Measurements from ENCODE around the gene PCNT.

The PCNT gene

GRCh38 chr21:46357684-46358425, 33.9 kb downstream of the PCNT start:
- peaks cover 3% of the 10 kb centered on the region; the same call in 1 of the 2 replicates for H3K36me3 ChIP-seq (ENCODE audit: insufficient read depth, low read length)
- no peak overlapping the region for H2AFZ ChIP-seq (ENCODE audit: low read length, unreplicated experiment)
- no peak overlapping the region for H3K27ac ChIP-seq (ENCODE audit: low read depth, low read length)
- no peaks in the 10 kb centered on the region for H3K27me3 ChIP-seq (ENCODE audit: insufficient read depth, low read length)
- H3K4me3 ChIP-seq (ENCODE audit: low read depth, low read length), result no peak overlapping the region
- no peaks in the 10 kb centered on the region for H3K4me1 ChIP-seq (ENCODE audit: control insufficient read depth, insufficient read depth, low read length, unreplicated experiment)
- no peaks in the 10 kb centered on the region for H3K79me2 ChIP-seq (ENCODE audit: control insufficient read depth, insufficient read depth, low read length, unreplicated experiment)

GRCh38 chr21:46361176-46361575, 37.2 kb downstream of the PCNT start:
- Histone ChIP-seq H3K36me3 (ENCODE audit: insufficient read depth, low read length) (peaks cover 16% of the 10 kb centered on the region; the same call in 1 of the 2 replicates), H3K79me2 (ENCODE audit: control insufficient read depth, insufficient read depth, low read length, unreplicated experiment) (no peaks in the 10 kb centered on the region), H3K4me3 (ENCODE audit: low read depth, low read length) (no peak overlapping the region), H3K27ac (ENCODE audit: low read depth, low read length) (no peak overlapping the region), H3K4me1 (ENCODE audit: control insufficient read depth, insufficient read depth, low read length, unreplicated experiment) (no peaks in the 10 kb centered on the region), H3K27me3 (ENCODE audit: insufficient read depth, low read length) (no peaks in the 10 kb centered on the region), H2AFZ (ENCODE audit: low read length, unreplicated experiment) (no peak overlapping the region)

- peaks cover 2% of the 10 kb centered on the region for H3K79me2 ChIP-seq (ENCODE audit: control insufficient read depth, insufficient read depth, low read length, unreplicated experiment)
These were observed 38.0 kb downstream of the PCNT start for GRCh38 chr21:46361935-46362334.

GRCh38 chr21:46362946-46363345, 39.0 kb downstream of the PCNT start:
- Histone ChIP-seq H3K4me1 (ENCODE audit: control insufficient read depth, insufficient read depth, low read length, unreplicated experiment) (no peaks in the 10 kb centered on the region), H2AFZ (ENCODE audit: low read length, unreplicated experiment) (no peak overlapping the region), H3K4me3 (ENCODE audit: low read depth, low read length) (no peak overlapping the region), H3K27me3 (ENCODE audit: insufficient read depth, low read length) (no peaks in the 10 kb centered on the region), H3K27ac (ENCODE audit: low read depth, low read length) (no peak overlapping the region), H3K79me2 (ENCODE audit: control insufficient read depth, insufficient read depth, low read length, unreplicated experiment) (peaks cover 2% of the 10 kb centered on the region), H3K36me3 (ENCODE audit: insufficient read depth, low read length) (peaks cover 23% of the 10 kb centered on the region; the same call in 1 of the 2 replicates)

More at GRCh38 chr21:46361935-46362334, 38.0 kb downstream of the PCNT start:
- Histone ChIP-seq H3K4me3 (ENCODE audit: low read depth, low read length) (no peak overlapping the region), H2AFZ (ENCODE audit: low read length, unreplicated experiment) (no peak overlapping the region), H3K36me3 (ENCODE audit: insufficient read depth, low read length) (peaks cover 22% of the 10 kb centered on the region; the same call in 1 of the 2 replicates), H3K27me3 (ENCODE audit: insufficient read depth, low read length) (no peaks in the 10 kb centered on the region), H3K27ac (ENCODE audit: low read depth, low read length) (no peak overlapping the region), H3K4me1 (ENCODE audit: control insufficient read depth, insufficient read depth, low read length, unreplicated experiment) (no peaks in the 10 kb centered on the region)

GRCh38 chr21:46363698-46364097, 39.7 kb downstream of the PCNT start:
- Histone ChIP-seq H3K27me3 (ENCODE audit: insufficient read depth, low read length) (no peaks in the 10 kb centered on the region), H3K4me3 (ENCODE audit: low read depth, low read length) (no peak overlapping the region), H3K27ac (ENCODE audit: low read depth, low read length) (no peak overlapping the region), H3K36me3 (ENCODE audit: insufficient read depth, low read length) (peaks cover 23% of the 10 kb centered on the region; the same call in 1 of the 2 replicates), H3K79me2 (ENCODE audit: control insufficient read depth, insufficient read depth, low read length, unreplicated experiment) (peaks cover 7% of the 10 kb centered on the region), H3K4me1 (ENCODE audit: control insufficient read depth, insufficient read depth, low read length, unreplicated experiment) (no peaks in the 10 kb centered on the region), H2AFZ (ENCODE audit: low read length, unreplicated experiment) (no peak overlapping the region)

- peaks cover 19% of the 10 kb centered on the region; the same call in 1 of the 2 replicates for H3K36me3 ChIP-seq (ENCODE audit: insufficient read depth, low read length)
- H2AFZ ChIP-seq (ENCODE audit: low read length, unreplicated experiment), result no peak overlapping the region
- no peaks in the 10 kb centered on the region for H3K4me1 ChIP-seq (ENCODE audit: control insufficient read depth, insufficient read depth, low read length, unreplicated experiment)
- H3K4me3 ChIP-seq (ENCODE audit: low read depth, low read length), result no peak overlapping the region
- no peak overlapping the region for H3K27ac ChIP-seq (ENCODE audit: low read depth, low read length)
- H3K27me3 ChIP-seq (ENCODE audit: insufficient read depth, low read length), result no peaks in the 10 kb centered on the region
- peaks cover 21% of the 10 kb centered on the region for H3K79me2 ChIP-seq (ENCODE audit: control insufficient read depth, insufficient read depth, low read length, unreplicated experiment)
These were observed 42.1 kb downstream of the PCNT start for GRCh38 chr21:46366091-46366490.

GRCh38 chr21:46366561-46366960, 42.6 kb downstream of the PCNT start:
- H3K4me3 ChIP-seq (ENCODE audit: low read depth, low read length), result no peak overlapping the region
- no peaks in the 10 kb centered on the region for H3K27me3 ChIP-seq (ENCODE audit: insufficient read depth, low read length)
- H3K36me3 ChIP-seq (ENCODE audit: insufficient read depth, low read length), result peaks cover 22% of the 10 kb centered on the region; the same call in 1 of the 2 replicates
- H3K79me2 ChIP-seq (ENCODE audit: control insufficient read depth, insufficient read depth, low read length, unreplicated experiment), result peaks cover 21% of the 10 kb centered on the region
- H2AFZ ChIP-seq (ENCODE audit: low read length, unreplicated experiment), result no peak overlapping the region
- H3K27ac ChIP-seq (ENCODE audit: low read depth, low read length), result no peak overlapping the region
- H3K4me1 ChIP-seq (ENCODE audit: control insufficient read depth, insufficient read depth, low read length, unreplicated experiment), result no peaks in the 10 kb centered on the region

GRCh38 chr21:46366966-46367365, 43.0 kb downstream of the PCNT start:
- Histone ChIP-seq H3K27me3 (ENCODE audit: insufficient read depth, low read length) (no peaks in the 10 kb centered on the region), H2AFZ (ENCODE audit: low read length, unreplicated experiment) (no peak overlapping the region), H3K36me3 (ENCODE audit: insufficient read depth, low read length) (peaks cover 26% of the 10 kb centered on the region; the same call in 1 of the 2 replicates), H3K4me1 (ENCODE audit: control insufficient read depth, insufficient read depth, low read length, unreplicated experiment) (no peaks in the 10 kb centered on the region), H3K4me3 (ENCODE audit: low read depth, low read length) (no peak overlapping the region), H3K27ac (ENCODE audit: low read depth, low read length) (no peak overlapping the region), H3K79me2 (ENCODE audit: control insufficient read depth, insufficient read depth, low read length, unreplicated experiment) (peaks cover 22% of the 10 kb centered on the region)

- Histone ChIP-seq H3K4me1 (ENCODE audit: control insufficient read depth, insufficient read depth, low read length, unreplicated experiment) (no peaks in the 10 kb centered on the region), H3K27me3 (ENCODE audit: insufficient read depth, low read length) (no peaks in the 10 kb centered on the region), H3K79me2 (ENCODE audit: control insufficient read depth, insufficient read depth, low read length, unreplicated experiment) (peaks cover 29% of the 10 kb centered on the region), H2AFZ (ENCODE audit: low read length, unreplicated experiment) (no peak overlapping the region), H3K4me3 (ENCODE audit: low read depth, low read length) (no peak overlapping the region), H3K36me3 (ENCODE audit: insufficient read depth, low read length) (peaks cover 18% of the 10 kb centered on the region; the same call in 1 of the 2 replicates), H3K27ac (ENCODE audit: low read depth, low read length) (no peak overlapping the region)
These were observed 44.8 kb downstream of the PCNT start for GRCh38 chr21:46368533-46369285.

- Histone ChIP-seq H3K27ac (ENCODE audit: low read depth, low read length) (no peak overlapping the region), H2AFZ (ENCODE audit: low read length, unreplicated experiment) (no peak overlapping the region), H3K27me3 (ENCODE audit: insufficient read depth, low read length) (no peaks in the 10 kb centered on the region), H3K36me3 (ENCODE audit: insufficient read depth, low read length) (peaks cover 16% of the 10 kb centered on the region; the same call in 1 of the 2 replicates), H3K4me3 (ENCODE audit: low read depth, low read length) (no peak overlapping the region), H3K4me1 (ENCODE audit: control insufficient read depth, insufficient read depth, low read length, unreplicated experiment) (no peaks in the 10 kb centered on the region), H3K79me2 (ENCODE audit: control insufficient read depth, insufficient read depth, low read length, unreplicated experiment) (peaks cover 32% of the 10 kb centered on the region)
These were observed 45.7 kb downstream of the PCNT start for GRCh38 chr21:46369520-46370235.

Measured in ACC112 (cell line).